Natural killer cell (primary cell): Measurements from ENCODE around the gene ADAMTS17. TPM values are rescaled to one million over a fixed set of nuclear protein-coding genes. Genes with fewer than 3 reads are reported as not detected.
A peak's percentile ranks its signal among the peaks of the same experiment; 100 is the strongest.

Experiments
- ATAC-seq, 3 donors: fragments of 150-1000 bp in 2 of 3; fragments of 200-7000 bp in 1 of 3; cut with Tn5 transposase; 1 replicate in 1 of 3; 2 replicates in 2 of 3; pipeline ENCODE4 v1.10.0; 2021; ENCODE audit warnings: mild to moderate bottlenecking in 2 of 3, moderate library complexity in 2 of 3
- DNase-seq, 2 donors: peaks; one replicate each; pipeline versions ENCODE4 v3.0.0 to v3.0.0-alpha.2; 2013 to 2021; ENCODE audit warnings: mixed read lengths in 1 of 2
- H3K27ac ChIP-seq: one replicate; pipeline ENCODE4 v1.5.1; 2013; ENCODE audit warnings: mild to moderate bottlenecking, low read length
- H3K27me3 ChIP-seq: one replicate; pipeline ENCODE4 v1.6.1; 2013; ENCODE audit warnings: low read length; ENCODE audit not compliant: control insufficient read depth, insufficient read depth
- H3K36me3 ChIP-seq: one replicate; pipeline ENCODE4 v1.6.1; 2013; ENCODE audit warnings: low read length; ENCODE audit not compliant: control insufficient read depth, insufficient read depth
- H3K4me1 ChIP-seq: one replicate; pipeline ENCODE4 v1.6.1; 2013; ENCODE audit warnings: low read length; ENCODE audit not compliant: control insufficient read depth, insufficient read depth
- H3K4me3 ChIP-seq: one replicate; pipeline ENCODE4 v1.5.1; 2013; ENCODE audit warnings: low read length
- H3K9me3 ChIP-seq: one replicate; pipeline ENCODE4 v1.6.1; 2013; ENCODE audit warnings: low read length; ENCODE audit not compliant: control insufficient read depth, insufficient read depth
- H3K27ac Mint-ChIP-seq, 2 donors: one replicate each; pipeline ENCODE4 v1.8.0; 2022; ENCODE audit warnings: mild to moderate bottlenecking in 2 of 2, mixed read lengths in 2 of 2, moderate library complexity in 1 of 2
- H3K27me3 Mint-ChIP-seq, 2 donors: one replicate each; pipeline ENCODE4 v1.8.0; 2022; ENCODE audit warnings: low read depth in 2 of 2, mixed read lengths in 2 of 2
- H3K36me3 Mint-ChIP-seq: one replicate; pipeline ENCODE4 v1.8.0; 2022; ENCODE audit warnings: mixed read lengths
- H3K4me1 Mint-ChIP-seq, 2 donors: one replicate each; pipeline ENCODE4 v1.8.0; 2022; ENCODE audit warnings: mixed read lengths in 2 of 2
- H3K4me3 Mint-ChIP-seq: one replicate; pipeline ENCODE4 v1.8.0; 2022; ENCODE audit warnings: mild to moderate bottlenecking, moderate library complexity, mixed read lengths
- H3K9me3 Mint-ChIP-seq, 2 donors: one replicate each; pipeline ENCODE4 v1.8.0; 2022; ENCODE audit warnings: mixed read lengths in 2 of 2
- WGBS: methylation state at CpG from one replicate; pipeline ENCODE4 v1.1.7; 2013; ENCODE audit warnings: missing lambda C conversion rate; ENCODE audit not compliant: insufficient coverage; 5-methylcytosine and 5-hydroxymethylcytosine counted together
- intact Hi-C: fragments of 100-400 bp; cut with micrococcal nuclease; formaldehyde crosslinking; loops from one replicate; pipeline ENCODE4 v1.14.2; 2022
- total RNA-seq, 4 donors: library from RNA; stranded (reverse); fragments of 120-200 nt in 1 of 4; gene quantifications; one replicate each; pipeline versions ENCODE4 v1.2.3 to v1.2.4, GENCODE V29; 2013 to 2022
- TF ChIP-seq, protein P1 (sequence below): fragments of 200-600 bp; IDR thresholded peaks from one replicate; pipeline ENCODE4 v1.8.0; 2022; ENCODE audit warnings: antibody characterized with exemption

ADAMTS17 gene
- total RNA-seq, 3 donors from 2014 or later (not counting 1 experiment from before 2014, with no cell fraction given), result 4.8 to 9.5 (median 5.3) TPM

DNA sequence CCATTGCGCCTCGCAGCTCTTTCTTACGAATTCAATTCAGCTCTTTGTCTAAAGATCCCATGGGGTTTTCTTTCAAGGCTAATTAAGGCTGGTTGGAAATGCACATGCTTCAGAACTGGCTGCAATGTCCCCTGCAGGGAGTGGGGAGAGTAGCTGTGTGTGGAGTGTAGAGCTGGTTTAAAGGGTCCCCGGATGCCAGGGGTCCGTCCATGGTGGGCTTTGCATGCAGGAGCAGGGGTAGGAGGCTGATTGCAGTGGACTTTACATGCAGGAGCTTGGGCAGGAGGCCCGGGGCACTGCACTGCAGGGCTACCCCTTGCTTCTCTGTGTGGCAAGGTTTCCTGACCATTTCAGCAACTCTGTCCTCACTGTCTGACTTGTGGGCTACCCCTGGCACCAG lies 346.9 kb downstream of the ADAMTS17 start:
- Mint-ChIP-seq H3K36me3 (no peaks in the 10 kb centered on the region), H3K27ac (no peak overlapping the region), H3K9me3 (peaks cover 0 to 2% of the 10 kb centered on the region in 2 donors), H3K4me3 (no peak overlapping the region), H3K27me3 (peaks cover 0 to 4% of the 10 kb centered on the region in 2 donors), H3K4me1 (no peaks in the 10 kb centered on the region)
- WGBS, result 62% methylated on average over 6 of the region's 6 CpGs
- DNase-seq (peak in 1 of 2 donors; percentile 6), ATAC-seq (no peak)
- H3K9me3 ChIP-seq, result no peaks in the 10 kb centered on the region
- H3K4me1 ChIP-seq, result no peaks in the 10 kb centered on the region
- TF ChIP-seq, protein P1, sequence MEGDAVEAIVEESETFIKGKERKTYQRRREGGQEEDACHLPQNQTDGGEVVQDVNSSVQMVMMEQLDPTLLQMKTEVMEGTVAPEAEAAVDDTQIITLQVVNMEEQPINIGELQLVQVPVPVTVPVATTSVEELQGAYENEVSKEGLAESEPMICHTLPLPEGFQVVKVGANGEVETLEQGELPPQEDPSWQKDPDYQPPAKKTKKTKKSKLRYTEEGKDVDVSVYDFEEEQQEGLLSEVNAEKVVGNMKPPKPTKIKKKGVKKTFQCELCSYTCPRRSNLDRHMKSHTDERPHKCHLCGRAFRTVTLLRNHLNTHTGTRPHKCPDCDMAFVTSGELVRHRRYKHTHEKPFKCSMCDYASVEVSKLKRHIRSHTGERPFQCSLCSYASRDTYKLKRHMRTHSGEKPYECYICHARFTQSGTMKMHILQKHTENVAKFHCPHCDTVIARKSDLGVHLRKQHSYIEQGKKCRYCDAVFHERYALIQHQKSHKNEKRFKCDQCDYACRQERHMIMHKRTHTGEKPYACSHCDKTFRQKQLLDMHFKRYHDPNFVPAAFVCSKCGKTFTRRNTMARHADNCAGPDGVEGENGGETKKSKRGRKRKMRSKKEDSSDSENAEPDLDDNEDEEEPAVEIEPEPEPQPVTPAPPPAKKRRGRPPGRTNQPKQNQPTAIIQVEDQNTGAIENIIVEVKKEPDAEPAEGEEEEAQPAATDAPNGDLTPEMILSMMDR, result no peak
- no peaks in the 10 kb centered on the region for H3K27me3 ChIP-seq
- H3K4me3 ChIP-seq, result no peak overlapping the region
- no peak overlapping the region for H3K27ac ChIP-seq
- intact Hi-C loops, result no loop called here
- H3K36me3 ChIP-seq, result no peaks in the 10 kb centered on the region

DNA sequence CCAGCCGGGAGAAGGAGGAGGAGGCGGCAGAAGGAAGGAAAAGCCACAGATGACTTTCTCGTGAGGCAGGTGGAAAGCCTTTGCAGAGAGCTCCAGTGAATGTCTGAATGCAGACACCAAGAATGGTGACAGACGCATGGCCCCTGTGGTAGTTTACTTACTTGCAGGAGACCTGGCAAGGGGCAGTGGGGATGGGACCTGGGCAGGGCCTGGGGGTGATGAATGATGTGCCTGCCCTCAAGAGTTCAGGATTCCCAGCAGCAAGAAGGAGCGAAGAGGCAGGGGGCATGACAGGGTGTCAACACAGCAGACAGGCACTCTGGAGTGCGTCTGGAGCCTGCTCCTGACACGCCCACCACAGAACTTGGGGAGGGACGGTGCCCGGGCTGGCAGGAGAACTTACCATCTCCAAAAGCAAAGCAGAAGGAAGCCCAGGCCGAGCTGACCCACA lies 348.1 kb downstream of the ADAMTS17 start:
- ATAC-seq (no peak), DNase-seq (no peak)
- Mint-ChIP-seq H3K4me3 (no peak overlapping the region), H3K36me3 (no peaks in the 10 kb centered on the region), H3K27me3 (peaks cover 0 to 3% of the 10 kb centered on the region in 2 donors), H3K9me3 (peaks cover 0 to 2% of the 10 kb centered on the region in 2 donors), H3K27ac (no peak overlapping the region), H3K4me1 (no peaks in the 10 kb centered on the region)
- 75% methylated on average over 10 of the region's 10 CpGs for WGBS
- Histone ChIP-seq H3K4me3 (no peak overlapping the region), H3K9me3 (no peaks in the 10 kb centered on the region), H3K36me3 (no peaks in the 10 kb centered on the region), H3K27ac (no peak overlapping the region), H3K4me1 (no peaks in the 10 kb centered on the region), H3K27me3 (no peaks in the 10 kb centered on the region)
- intact Hi-C loops, result no loop called here
- TF ChIP-seq, protein P1, result no peak

DNA sequence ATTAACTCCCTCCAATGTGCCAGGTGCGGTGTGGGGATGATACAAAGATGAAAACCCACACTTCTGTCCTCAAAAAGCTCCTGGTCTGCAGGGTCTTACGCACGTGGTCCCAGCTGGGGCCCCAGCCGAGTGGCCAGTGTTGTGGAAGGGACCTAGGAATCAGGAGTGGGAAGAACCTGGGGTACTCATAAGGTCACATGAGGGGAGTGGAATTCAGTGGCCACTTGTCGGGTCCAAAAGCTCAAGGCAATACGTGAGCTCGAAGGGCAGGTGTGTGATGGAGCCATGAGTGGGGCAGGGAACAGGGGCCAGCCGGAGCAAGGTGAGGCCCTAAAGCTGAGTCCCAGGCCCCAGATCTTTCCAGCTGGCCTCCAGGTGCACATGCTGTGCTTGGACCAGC lies 348.5 kb downstream of the ADAMTS17 start:
- Histone ChIP-seq H3K27me3 (no peaks in the 10 kb centered on the region), H3K4me3 (no peak overlapping the region), H3K4me1 (no peaks in the 10 kb centered on the region), H3K36me3 (no peaks in the 10 kb centered on the region), H3K9me3 (no peaks in the 10 kb centered on the region), H3K27ac (no peak overlapping the region)
- TF ChIP-seq, protein P1, result no peak
- Mint-ChIP-seq H3K9me3 (peaks cover 0 to 2% of the 10 kb centered on the region in 2 donors), H3K4me1 (no peaks in the 10 kb centered on the region), H3K27ac (no peak overlapping the region), H3K27me3 (peaks cover 0 to 2% of the 10 kb centered on the region in 2 donors), H3K36me3 (no peaks in the 10 kb centered on the region), H3K4me3 (no peak overlapping the region)
- WGBS, result 86% methylated on average over 8 of the region's 8 CpGs
- DNase-seq (no peak), ATAC-seq (no peak)
- intact Hi-C loops, result no loop called here

DNA sequence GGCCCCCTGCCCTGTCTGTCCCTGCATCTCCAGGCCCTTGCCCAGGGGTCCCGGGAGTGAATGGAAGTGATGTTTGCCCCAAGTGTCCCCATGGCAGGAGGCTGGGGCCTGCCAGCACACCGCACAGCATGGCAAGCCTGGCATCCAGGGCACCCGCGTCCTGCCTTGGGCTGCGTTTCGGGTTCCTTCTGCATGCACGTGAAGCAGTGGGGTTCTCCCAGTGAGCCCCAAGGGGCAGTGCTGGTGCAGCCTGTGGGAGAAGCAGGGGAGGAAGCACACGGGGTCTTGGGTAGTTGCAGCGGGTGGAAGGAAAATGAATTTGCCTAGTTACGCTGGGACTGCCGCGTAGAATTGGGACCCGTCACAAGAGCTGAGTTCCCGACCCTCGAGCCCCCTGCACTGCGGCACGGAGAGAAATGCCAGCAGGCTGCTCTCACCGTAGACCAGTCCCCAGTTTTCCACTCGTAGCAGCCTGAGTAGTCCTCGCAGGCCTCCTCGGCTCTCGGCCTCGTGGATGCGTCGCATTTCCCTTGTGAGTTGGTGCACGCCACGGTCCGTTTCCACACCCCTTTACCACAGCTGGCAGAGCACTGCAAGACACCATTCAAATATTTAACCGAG lies 349.1 kb downstream of the ADAMTS17 start:
- H3K27me3 ChIP-seq, result no peaks in the 10 kb centered on the region
- H3K9me3 Mint-ChIP-seq, result peaks cover 0 to 2% of the 10 kb centered on the region in 2 donors

More for the DNA sequence above, 349.1 kb downstream of the ADAMTS17 start:
- intact Hi-C loops, result no loop called here
- H3K4me3 ChIP-seq, result no peak overlapping the region
- Mint-ChIP-seq H3K4me1 (no peaks in the 10 kb centered on the region), H3K4me3 (no peak overlapping the region), H3K27me3 (peaks cover 0 to 2% of the 10 kb centered on the region in 2 donors), H3K36me3 (no peaks in the 10 kb centered on the region), H3K27ac (no peak overlapping the region)
- no peaks in the 10 kb centered on the region for H3K4me1 ChIP-seq
- TF ChIP-seq, protein P1, result no peak
- H3K36me3 ChIP-seq, result no peaks in the 10 kb centered on the region
- no peaks in the 10 kb centered on the region for H3K9me3 ChIP-seq
- no peak overlapping the region for H3K27ac ChIP-seq
- no peak for ATAC-seq
- WGBS, result 88% methylated on average over 29 of the region's 29 CpGs
- no peak for DNase-seq
